HG02623 (cell line): ENCODE data around the gene SPNS1.
"Not testable (repeated sequence)": the region's sequence is repeated elsewhere in the genome, so short reads cannot be mapped to it uniquely, and the experiment has no call there.

Source experiments
- ATAC-seq: cut with Tn5 transposase; IDR thresholded peaks from one replicate; pipeline ENCODE4 v1.9.1; 2021; ENCODE audit warnings: moderate library complexity; ENCODE audit not compliant: unreplicated experiment

Gene SPNS1

DNA sequence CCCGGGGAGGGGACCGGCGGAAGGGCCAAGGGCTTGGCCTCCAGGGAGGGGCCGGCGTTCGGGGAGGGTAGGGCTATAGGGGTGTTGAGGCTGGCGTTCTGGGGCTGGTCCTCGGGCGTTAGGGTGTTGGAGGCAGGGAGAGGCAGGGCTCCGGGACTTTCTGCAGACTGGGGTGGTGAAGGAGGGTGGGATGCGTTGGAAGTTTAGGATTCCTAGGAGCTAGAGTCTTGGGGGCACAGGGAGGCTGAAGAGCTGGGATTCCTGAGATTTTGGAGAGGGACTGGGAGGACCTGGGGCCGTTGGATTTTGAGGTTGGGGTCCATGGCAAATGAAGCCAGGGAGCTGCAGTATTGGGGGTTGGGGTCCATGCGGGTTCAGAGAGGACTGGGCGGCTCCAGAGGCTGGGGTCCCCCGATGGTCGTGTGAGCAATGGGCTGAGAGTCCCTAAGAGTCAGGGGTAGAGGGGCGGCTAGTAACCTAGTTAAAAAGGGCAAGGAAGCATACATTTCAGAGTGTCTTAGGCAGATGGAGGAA lies 23.1 kb upstream of the SPNS1 start:
- ATAC-seq = no peak

DNA sequence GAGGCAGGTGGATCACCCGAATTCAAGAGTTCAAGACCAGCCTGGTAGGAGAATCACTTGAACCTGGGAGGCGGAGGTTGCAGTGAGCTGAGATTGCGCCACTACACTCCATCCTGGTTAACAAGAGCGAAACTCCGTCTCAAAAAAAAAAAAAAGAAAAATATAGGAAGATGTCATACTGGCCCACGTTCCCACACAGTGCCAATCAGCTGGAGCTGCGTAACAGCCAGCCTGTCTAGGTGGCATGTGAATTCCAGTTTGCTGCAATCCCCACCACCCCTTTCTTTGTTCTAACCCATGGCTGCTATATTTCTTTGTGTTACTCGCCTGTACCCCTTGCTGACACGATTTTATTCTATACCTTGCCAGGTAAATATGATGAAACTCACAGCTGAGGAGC lies 16.4 kb upstream of the SPNS1 start:
- no peak for ATAC-seq

DNA sequence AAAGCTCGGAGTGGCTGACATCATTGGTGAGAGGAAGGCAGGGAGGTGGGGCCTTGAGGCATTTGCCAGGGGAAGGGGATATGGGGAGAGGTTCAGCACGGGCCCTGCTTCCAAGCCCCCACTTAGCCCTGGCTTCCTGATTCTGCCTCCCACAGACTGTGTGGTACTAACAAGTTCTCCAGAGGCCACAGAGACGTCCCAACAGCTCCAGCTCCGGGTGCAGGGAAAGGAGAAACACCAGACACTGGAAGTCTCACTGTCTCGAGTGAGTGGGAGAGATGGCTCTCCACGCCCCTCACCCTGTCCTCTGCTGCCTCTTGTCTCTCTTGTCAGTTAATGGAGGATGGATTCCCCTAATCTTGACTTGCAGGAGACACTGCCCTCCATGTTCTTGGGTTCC lies 15.7 kb upstream of the SPNS1 start:
- ATAC-seq = no peak

DNA sequence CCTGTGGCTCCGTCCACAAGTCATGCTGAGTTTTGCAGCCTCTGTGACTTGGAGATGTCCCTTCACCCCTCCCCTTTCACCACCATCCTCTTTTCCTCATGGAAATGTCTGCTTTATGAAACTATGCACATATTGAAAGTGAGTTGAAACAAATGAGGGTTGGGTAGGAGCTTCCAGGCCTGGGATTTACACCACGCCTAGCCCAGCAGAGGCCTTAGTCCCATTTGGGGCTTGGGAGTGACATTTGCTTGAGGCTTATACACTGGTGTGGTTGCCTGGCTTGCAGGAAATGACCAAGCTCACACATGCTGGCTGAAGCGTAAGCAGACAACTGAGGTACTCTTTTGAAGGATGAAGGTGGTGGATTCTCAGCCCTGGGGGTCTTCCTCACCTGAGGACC lies 10.5 kb upstream of the SPNS1 start:
- no peak for ATAC-seq

DNA sequence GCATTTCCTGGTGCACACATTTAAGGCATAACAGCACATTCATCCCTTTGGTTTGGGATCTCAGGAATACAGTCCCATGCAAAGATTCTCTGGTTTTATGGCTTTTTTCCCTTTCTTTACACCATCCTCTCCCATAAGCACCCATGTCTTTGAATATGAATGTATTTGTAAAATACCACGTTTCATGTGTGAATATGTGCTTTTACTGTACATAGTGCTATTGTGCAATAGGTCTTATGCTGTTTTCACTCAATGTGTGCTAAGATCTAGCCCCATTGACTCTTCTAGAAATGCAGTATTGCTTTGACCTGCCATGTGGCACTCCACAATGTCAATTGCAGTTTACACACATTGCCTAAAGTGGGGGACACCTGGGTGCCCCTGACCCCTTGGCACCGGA lies 10.1 kb upstream of the SPNS1 start:
- ATAC-seq = no peak

DNA sequence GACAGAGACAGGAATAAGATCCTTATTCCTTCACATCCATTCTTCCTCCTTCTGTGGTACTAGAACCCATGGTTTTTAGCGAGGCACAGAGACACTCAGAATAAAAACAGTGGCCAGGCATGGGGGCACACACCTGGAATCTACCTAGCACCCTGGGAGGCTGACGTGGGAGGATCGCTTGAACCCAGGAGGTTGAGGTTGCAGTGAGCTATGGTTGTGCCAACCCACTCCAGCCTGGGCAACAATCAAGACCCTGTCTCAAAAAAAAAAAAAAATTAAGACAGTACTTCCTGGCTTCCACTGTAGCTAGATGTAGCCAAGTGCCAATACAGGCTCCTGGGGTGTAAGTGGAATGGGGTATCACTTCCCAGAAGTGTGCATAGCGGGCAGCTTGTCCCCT lies 7.4 kb upstream of the SPNS1 start:
- no peak for ATAC-seq

DNA sequence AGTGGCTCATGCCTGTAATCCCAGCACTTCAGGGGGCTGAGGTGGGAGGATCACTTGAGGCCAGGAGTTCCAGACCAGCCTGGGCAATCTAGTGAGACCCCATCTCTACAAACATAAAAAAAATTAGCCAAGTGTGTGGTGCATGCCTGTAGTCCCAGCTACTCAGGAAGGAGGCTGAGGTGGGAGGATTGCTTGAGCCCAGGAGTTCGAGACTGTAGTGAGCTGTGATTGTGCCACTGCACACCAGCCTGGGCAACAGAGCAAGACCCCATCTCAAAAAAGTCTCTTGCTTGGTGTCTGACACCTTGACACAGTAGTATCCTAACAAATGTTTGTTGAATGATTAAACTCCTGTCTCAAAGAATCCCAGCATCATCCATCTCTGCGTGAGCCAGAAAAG lies 4.9 kb upstream of the SPNS1 start:
- not testable (repeated sequence) for ATAC-seq

DNA sequence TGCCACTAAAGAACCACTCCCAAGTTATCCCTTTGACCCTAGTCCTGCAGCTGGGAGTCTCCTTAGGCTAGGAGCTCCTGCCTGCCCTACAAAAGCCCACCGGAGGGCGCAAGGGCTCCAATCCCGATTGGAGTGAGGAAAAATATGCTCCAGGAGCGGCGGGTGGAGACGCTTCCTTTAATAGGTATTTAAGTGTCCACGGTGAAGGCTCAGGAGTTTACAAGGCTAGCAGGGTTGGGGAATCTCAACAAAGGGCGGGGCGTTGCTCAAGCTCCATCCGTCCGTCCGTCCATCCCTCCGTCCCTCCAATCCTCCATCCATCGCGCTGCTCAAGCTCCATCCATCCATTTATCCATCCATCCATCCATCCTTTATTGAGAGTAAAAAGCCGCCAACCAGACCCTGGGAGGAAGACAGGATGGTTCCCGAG lies 556 bp upstream of the SPNS1 start:
- peak; percentile 12 for ATAC-seq

DNA sequence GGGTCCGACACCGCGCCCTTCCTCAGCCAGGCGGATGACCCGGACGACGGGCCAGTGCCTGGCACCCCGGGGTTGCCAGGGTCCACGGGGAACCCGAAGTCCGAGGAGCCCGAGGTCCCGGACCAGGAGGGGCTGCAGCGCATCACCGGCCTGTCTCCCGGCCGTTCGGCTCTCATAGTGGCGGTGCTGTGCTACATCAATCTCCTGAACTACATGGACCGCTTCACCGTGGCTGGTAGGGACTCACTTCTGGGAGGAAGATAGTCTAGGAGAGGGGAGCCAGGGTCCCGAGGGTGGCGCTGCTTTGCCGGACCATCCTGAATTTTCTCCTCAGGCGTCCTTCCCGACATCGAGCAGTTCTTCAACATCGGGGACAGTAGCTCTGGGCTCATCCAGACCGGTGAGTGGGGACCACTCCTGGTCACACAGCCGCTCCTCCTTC lies 601 bp downstream of the SPNS1 start:
- peak; percentile 21 for ATAC-seq

DNA sequence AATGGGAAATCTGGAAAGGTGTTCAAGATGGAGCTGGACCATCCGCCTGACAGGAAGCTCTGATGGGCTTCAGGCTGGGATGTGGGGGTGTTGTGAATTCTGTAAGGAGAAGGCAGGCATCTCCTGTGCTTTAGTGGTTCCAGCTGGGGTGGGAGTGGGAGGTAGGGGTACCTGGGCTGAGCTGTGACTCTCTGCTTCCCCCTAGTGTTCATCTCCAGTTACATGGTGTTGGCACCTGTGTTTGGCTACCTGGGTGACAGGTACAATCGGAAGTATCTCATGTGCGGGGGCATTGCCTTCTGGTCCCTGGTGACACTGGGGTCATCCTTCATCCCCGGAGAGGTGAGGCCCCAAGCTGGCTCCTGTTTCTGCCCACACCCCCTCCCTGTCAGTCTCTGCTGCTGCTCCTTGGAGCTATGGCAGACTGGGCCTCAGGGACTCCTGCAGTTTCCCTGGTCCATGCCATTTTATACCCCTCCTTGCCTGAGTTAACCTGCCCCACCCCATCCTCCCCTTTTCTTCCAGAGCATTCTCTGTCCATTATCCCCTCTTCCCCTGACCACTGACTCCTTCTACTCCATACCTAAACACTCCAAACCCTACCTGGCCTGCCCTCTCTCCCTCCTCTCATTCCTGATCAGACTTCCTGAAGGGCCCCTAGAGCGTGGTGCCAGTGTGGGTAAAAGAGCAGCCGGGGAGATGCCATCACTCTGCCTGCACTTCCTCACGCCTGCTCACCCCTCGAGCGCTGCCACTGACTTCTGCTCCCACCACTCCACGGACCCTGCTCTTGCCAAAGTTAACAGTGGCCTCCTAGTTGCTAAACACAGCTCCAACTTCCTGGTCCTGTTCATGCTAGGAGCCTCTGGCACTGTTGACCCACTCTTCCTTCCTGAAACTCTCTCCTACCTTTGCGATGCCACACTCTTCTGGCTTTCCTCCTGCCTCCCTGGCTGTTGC lies 3.4 kb downstream of the SPNS1 start:
- ATAC-seq = no peak

DNA sequence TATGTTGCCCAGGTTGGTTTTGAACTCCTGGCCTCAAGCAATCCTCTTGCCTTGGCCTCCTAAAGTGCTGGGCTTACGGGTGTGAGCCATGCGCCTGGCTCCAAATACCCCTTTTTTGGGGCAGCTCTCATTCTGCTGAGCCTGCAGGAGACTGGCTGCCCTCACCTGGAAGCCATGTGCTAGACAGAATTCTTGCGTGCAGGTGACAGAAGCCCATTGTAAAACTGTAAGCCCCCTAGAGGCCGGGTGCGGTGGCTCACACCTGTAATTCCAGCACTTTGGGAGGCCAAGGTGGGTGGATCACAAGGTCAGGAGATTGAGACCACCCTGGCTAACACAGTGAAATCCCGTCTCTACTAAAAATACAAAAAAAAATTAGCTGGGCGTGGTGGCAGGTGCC lies 5.8 kb downstream of the SPNS1 start:
- ATAC-seq = not testable (repeated sequence)

DNA sequence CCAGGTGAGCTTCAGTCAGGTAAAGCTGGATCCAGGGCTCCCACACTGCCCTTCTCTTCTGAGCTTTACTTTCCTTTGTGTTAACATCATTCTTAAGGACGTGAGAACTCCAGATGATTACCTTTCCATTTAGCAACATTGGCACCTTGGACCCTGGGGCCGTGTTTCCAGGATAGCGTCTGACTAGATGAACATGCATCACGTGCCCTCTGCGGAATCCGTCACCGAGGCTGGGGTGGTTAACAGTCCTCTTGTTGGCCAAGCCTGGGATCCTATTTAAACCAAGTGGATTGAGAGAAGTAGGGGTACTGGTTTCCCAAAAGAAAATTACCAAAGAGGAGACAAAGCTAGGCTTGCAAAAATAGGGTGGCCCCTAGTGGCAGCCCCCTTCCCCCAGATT lies 6.4 kb downstream of the SPNS1 start:
- no peak for ATAC-seq

DNA sequence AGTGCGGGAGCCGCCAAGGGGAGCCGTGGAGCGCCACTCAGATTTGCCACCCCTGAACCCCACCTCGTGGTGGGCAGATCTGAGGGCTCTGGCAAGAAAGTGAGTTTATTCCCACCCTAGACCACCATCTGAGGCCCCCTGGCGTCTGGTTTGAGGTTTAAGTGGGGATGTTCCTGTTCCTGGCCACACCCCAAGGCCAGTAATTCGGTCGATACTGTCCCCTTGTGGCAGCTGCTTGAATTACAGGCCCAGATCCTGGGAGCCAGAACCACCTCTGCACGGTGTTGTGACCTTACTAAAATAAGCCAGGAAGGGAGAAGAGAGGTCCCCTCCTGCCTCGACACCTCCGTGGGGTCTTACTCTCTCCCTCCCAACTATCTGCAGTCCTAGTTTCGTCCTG lies 6.9 kb downstream of the SPNS1 start:
- ATAC-seq = no peak

DNA sequence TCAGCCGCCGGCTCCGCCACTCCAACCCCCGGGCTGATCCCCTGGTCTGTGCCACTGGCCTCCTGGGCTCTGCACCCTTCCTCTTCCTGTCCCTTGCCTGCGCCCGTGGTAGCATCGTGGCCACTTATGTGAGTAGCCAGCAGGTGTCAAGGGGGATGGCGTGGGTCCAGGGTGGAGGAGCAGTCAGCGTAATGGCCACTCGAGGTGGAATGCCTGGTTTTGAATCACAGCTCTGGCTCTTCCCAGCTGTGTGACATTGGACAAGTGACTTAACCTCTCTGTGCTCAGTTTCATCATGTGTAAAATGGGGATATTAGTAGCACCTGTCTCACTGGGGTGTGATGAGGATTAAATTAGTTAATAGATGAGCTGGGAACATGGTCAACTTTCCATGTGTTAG lies 7.8 kb downstream of the SPNS1 start:
- no peak for ATAC-seq

DNA sequence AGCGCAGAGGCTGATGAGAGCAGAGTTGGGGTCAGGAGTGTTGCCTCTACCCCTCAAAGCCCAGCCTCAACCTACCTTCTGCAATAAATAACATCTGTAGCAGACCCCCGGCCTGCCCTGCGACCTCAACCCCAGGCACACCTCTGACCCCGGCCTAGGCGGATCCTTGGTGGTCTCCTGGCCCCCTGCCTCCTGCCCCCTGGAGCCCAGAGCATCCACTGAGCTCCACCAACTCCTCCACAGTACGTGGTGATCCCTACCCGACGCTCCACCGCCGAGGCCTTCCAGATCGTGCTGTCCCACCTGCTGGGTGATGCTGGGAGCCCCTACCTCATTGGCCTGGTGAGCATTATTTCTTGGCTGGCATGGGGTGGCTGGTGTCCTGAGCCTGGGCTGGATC lies 8.4 kb downstream of the SPNS1 start:
- no peak for ATAC-seq

DNA sequence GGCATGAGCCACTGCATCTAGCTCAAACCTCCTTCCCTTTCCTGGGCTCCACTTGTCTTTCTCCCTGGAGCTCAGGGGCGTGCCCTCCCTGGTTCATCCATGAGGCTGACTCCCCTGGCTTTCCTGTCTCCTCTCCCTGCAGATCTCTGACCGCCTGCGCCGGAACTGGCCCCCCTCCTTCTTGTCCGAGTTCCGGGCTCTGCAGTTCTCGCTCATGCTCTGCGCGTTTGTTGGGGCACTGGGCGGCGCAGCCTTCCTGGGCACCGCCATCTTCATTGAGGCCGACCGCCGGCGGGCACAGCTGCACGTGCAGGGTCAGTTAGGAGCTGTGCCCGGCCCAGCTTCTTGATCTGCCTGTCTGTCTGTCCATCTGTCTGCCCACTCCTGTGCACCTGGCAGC lies 9.1 kb downstream of the SPNS1 start:
- ATAC-seq = no peak

DNA sequence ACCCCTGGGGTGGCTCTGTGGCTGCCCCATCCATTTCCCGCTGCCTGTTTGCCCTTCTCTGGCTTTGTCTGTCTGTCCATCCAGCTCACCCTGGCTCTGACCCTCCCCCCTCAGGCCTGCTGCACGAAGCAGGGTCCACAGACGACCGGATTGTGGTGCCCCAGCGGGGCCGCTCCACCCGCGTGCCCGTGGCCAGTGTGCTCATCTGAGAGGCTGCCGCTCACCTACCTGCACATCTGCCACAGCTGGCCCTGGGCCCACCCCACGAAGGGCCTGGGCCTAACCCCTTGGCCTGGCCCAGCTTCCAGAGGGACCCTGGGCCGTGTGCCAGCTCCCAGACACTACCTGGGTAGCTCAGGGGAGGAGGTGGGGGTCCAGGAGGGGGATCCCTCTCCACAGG lies 9.5 kb downstream of the SPNS1 start:
- no peak for ATAC-seq

DNA sequence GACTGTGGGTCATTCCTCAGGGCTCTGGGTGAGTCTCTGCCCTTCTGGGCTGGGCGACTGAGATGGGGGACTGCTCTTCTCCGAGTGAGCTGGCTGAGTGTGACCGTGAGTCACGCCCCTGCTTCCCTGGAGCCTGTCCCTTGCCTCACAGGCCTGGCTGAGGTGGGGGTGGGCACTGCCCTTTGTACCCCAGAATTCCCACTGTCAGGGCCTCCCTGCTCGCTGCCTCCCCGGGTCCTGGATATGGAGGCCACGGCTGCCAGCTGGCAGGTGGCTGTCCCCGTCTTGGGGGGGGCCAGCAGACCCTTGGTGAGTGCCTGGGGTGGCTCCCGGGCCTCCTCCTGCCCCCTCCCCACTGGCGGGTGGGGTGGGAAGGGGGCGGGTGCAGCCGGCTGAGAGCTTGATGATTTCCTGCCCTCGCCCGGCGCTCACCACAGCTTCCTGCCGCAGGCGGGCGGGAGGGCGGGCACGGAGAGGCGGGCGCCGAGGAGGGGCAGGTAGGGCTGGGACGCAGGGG lies 10.1 kb downstream of the SPNS1 start, which contains the start of gene LAT:
LAT (plus strand) TSS at position 434 of the 517 bp plus-strand sequence. CDS start 366 bp downstream, outside the sequence.
- ATAC-seq = no peak

DNA sequence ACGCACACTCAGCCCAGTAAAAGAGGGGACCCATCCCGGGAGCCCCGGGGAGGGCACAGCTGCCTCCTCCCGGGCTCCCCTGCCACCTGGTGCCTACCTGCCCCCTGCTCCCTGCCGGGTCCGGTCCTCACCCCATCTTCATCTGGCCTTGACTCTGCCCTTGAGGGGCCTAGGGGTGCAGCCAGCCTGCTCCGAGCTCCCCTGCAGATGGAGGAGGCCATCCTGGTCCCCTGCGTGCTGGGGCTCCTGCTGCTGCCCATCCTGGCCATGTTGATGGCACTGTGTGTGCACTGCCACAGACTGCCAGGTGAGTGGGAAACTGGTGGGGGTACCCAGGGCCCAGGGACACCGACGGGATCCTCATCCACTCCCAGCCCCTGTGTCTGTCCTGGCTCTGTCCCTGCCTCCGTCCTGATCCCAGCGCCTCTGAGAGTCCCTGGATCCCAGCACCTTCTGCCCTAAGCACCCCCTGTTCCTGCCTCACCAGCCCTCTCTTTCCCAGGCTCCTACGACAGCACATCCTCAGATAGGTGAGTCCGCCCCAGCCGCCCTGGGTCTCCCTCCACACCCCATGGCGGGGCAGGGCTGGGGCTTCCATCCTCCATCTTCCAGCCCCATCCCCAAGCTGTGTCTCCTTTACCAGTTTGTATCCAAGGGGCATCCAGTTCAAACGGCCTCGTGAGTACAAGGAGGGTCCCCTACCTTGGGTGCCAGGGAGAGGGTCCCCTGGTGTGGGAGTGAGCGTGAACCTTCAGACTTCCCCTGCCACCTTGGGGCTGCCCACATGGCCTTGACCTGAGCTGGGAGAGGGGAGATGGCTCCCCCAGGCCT lies 10.8 kb downstream of the SPNS1 start:
- ATAC-seq = no peak

DNA sequence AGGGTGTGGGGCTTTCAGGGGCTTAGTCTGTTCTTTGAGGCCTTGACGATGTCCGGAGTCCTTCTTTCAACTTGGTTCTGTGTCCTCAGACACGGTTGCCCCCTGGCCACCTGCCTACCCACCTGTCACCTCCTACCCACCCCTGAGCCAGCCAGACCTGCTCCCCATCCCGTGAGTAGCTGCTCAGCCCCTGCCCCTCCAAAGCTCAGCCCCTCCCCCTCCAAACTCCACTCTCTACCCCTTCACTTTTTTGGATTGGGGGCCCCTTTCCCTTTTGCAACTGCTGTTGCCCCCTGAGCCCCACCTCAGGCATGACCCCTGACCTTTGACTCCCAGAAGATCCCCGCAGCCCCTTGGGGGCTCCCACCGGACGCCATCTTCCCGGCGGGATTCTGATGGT lies 11.5 kb downstream of the SPNS1 start:
- no peak for ATAC-seq

DNA sequence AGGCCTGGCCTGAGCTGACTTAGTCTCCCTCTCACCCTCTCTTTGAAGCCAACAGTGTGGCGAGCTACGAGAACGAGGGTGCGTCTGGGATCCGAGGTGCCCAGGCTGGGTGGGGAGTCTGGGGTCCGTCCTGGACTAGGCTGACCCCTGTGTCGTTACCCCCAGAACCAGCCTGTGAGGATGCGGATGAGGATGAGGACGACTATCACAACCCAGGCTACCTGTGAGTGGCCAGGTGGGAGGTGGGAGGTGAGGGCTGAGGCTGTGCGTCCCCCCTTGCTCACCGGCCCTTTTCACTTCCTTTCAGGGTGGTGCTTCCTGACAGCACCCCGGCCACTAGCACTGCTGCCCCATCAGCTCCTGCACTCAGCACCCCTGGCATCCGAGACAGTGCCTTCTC lies 11.9 kb downstream of the SPNS1 start:
- no peak for ATAC-seq
